ENCODE results near the gene PIP5K1C.

PIP5K1C gene

DNA sequence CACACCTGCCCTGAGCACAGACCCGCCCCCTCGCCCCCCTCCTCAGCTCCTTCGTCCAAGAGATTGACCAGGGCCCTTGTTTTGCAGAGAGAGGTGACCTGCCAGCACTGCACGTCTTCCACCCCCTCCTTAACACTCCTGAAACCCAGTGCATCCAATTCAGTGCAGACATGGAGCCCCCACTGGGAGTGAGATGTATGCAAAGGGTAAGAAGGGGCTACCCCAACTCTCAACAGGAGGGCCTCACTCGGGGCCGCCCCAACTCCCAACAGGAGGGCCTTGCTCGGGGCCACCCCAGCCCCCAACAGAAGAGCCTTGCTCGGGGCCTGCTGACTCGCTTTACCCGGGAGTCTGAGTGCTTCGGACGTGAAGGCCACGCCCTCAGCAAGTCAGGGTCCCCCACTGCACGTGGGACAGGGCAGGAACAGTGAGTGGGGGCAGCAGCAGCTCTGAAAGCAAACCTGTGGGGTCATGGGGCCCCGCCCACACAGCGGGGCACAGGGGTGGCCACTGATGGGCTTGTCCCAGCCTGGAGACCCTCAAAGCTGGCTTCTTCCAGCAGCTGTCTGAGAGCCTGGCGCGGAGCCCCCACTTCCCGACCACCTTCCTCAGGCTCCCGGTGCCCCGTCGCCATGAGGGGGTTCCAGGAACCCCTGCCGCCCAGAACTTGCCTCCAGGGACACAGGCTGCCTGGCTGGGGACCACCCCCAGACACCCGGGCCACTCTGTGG lies 79.3 kb downstream of the PIP5K1C start:
- no peak for DNase-seq

GRCh38 chr19:3620145-3620816 lies 80.0 kb downstream of the PIP5K1C start:
- DNase-seq, result no peak

DNA sequence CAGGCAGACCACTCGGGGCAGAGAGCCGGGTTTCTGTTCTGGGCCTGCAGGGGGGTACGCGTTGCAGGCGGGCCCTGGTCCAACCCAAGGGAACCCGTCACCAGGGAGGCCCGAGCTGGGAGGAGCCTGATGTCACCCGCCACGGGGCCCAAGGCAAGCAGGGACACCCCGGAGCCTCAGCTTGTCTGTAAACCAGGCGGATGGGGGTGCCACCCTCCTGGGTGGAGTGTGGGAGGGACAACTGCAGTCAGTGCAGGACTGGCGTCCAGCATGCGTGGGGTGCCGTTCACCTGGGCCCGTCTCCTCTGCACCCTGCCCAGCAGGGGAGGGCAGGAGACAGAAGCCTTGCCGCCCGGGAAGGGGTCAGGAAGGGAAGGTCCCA lies 80.6 kb downstream of the PIP5K1C start:
- no peak for DNase-seq

DNA sequence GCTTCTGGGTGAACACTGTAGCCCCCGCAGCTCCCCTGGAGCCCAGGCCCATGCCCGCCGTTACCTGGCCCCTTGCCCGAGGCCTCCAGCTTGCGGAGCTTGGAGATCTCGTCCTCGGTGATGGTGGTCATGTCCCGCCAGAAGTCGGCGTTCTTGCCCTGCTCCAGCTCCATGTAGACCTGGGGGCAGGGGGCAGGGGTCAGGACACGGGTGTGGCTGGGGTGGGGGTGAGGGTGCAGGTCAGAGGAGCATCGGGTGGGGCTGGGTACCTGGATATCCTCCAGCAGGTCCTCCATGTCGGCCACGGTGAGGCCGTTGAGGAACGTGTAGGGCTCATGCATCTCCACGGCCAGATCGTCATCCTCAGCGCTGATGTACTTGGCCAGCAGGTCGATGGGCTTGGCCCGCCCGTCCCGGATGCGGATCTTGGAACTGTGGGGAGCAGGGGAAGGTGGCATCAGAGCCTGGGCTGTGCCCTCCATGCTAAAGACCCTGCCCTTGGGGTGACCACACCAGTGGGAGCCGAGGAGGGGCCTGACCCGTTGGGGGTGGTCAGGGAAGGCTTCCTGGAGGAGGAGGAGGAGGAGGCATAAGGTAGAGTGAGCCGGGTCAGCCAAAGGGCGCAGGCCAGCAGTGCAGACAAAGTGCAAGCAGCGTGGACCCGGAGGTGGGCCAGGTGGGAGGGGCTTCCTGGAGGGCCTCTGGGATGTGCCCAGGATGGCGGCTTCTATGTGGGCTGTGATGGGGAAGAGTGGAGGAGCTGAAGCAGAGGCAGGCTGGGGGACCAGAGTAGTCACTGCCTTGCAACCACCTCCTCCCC lies 81.2 kb downstream of the PIP5K1C start:
- no peak for DNase-seq

GRCh38 chr19:3618144-3618810 lies 82.0 kb downstream of the PIP5K1C start:
- DNase-seq, result no peak

GRCh38 chr19:3617463-3617862 lies 82.8 kb downstream of the PIP5K1C start:
- DNase-seq, result no peak

- no peak for DNase-seq
Observed at GRCh38 chr19:3615524-3616135, 84.6 kb downstream of the PIP5K1C start.

DNA sequence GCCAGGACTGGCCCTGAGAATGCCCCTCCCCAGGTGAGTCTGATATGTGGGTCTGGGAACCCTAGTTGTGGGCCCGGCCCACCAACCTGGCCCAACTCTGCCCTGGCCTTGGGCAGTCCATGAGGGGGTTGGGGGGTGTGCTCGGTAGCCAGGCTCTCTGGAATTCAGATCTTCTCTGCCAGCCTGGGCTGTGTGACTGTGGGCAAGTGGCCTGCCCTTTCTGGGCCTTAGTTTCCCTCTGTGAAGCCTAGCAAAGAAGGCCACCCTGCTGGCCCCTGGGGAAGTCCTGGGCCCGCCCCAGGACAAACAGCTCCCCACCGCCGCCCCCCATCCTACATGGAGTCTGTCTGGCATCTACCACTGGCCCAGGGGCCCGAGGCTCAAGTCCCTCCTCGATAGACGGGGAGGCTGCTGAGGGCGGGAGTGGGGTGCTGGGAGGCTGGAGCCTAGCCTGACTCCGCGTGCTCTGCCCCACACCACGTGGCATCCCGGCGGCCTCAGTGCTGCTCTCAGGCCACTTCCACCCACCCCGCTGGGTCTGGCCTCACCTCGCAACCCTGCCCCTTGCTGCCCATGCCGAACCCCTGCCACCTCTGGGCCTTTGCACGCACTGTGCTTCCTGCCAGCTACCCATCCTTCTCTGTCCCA lies 85.3 kb downstream of the PIP5K1C start:
- DNase-seq, result no peak

GRCh38 chr19:3613818-3614661 lies 86.2 kb downstream of the PIP5K1C start:
- no peak for DNase-seq

- DNase-seq, result no peak
Observed at GRCh38 chr19:3612901-3613741, 87.1 kb downstream of the PIP5K1C start.

DNA sequence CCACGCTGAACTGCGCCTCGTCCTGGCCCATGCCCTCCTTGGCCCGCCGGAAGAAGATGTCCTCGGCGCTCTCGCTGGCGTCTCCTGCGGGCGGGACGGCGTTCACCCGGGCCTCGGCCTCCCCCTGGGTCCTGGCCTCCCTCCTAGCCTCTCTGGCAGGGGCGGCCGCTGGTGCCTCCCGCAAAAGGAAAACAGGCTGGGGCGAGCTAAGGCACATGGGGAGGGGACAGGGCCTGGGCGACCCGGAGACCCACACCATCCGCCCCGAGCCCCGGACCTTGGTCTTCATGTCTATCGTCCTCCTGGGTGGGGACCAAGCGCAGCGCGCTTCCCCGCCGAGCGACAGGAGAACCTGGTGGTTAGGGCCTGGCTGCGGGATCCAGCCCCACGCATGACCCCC lies 87.9 kb downstream of the PIP5K1C start:
- DNase-seq, result no peak

DNA sequence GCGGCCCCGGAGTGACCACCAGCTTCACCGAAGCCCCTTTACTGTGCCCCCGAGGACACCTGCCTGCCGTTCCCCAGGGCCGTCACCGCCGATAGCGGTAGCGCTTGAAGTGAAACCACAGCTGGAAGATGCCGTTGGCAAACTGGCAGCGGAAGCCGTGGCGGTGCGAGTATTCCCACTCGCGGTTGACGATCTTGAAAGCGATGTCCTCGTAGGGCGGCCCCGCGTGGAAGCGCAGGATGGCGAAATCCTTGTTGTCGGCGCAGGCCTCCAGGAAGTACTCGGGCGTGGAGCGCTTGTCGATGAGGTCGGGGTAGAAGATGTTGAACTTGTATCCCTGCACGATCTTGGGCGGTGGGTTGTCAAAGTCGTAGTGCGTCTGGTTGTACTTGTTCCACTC lies 88.4 kb downstream of the PIP5K1C start:
- no peak for DNase-seq

DNA sequence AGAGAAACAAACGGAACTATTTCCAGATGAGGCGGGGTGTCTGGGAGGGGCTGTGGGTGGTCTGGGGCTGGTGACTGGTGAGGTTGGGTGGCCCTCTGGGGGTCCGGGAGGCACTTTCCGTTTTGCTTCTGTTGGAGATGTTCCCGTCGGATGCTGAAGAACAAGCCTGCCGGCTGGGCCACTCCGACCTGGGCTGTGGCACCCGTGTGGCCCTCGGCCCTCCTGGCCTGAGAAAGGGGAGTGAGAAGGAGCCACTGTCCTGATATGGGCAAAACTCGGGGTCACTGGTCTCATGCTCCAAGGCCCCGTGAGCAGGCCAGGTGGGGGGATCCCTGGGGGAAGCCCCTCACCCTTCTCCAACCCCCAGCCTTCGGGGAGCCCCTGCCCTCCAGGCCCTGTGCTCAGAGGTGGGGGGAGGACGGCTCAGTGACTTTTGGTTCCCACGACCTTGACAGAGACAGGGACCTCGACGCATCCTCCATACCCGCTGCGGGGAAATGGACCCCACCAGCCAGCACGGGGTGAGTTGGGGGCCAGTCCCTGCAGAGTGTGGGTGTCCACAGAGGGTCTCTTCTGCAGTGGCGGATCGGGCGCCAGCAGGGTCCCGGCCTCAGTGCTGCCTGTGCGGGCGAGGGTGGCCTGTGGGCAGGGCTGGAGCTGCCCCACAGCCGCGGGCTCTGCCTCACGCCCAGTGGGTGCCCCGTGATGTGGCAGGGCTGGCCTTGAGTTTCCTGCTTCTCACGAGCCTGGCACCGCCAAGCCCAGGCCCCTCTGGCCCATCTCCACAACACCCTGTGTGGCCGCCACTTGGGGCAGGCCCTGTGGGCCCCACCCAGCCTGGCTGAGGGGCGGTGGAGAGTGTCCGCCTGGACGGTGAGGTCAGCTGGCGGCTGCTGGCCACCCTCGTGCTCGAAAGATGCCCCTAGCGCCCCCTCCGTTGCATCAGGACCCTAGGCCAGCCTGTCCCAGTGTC lies 89.2 kb downstream of the PIP5K1C start:
- DNase-seq, result no peak

DNA sequence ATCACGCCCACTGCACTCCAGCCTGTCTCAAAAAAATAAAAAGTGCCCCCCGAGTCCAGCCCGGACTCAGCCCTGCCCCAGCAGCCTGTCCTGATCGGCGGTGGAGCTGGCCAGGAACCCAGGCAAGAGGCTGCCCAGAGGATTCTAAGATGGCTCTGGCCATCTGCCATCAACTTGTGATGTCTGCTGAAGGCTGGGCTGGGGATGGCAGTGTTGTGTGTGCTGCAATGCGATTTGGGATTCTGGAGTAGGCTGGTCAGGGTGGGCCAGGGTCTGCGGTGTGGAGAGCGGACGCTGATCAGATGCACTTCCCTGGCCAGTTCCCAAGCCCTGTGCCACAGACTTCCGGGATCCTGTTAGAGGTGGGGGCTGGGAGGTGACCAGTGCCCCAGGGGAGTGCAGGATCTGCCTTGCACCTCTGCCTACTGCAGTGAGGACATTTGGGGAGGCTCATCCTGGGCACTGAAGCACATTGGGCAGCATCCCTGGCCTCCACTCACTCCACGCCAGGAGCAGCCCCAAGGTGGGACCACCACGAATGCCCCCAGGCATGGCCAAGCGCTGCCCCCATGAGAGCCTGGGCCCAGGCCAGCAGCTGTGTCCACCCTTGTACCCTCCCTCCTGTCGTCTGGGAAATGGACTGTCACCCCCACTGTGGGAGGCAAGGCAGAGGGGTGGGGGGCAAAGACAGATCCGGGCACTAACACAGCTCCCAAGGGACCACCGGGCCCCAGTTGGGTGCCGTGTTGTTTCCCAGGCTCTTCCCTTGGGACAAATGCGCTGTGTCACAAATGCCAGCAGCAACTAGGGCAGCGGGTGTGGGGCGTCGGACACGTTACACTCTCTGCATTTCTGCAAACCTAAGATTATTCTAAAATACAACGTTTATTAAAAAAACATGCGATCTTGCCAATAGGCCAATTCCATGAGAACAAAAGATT lies 90.2 kb downstream of the PIP5K1C start:
- DNase-seq, result no peak

DNA sequence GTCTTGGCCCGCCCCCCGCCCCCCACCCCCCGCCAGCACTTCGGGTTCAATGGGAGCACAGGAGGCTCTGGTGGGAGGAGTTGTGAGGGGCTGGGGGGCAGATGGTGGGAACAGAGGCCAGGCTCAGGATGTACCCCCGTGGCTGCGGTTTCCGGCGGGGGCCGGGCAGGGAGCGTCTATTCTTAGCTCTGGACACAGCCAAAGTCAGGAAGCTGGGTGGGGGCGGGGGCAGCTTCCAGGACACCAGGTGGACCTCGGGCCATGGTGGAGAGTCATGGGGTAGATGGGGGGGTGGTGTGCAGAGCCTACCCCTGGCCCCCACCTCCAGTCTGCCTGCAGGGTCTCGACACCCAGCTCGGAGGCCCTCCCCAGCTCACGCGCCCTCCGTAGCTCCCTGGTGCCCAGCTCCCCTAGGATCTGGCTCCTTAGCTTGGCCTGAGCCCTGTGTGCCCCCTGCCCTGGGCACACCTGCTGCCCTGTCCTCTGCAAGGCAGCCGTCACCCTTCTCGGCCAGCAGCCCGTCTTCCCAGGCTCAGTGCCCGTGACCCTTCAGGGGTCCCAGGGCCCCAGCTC lies 91.4 kb downstream of the PIP5K1C start:
- DNase-seq, result no peak

GRCh38 chr19:3608079-3608641 lies 92.1 kb downstream of the PIP5K1C start:
- DNase-seq, result no peak
